Transverse colon (tissue), 4 donors: ENCODE measurements around the gene AVPR1B. TPM values are rescaled to one million over a fixed set of nuclear protein-coding genes. Genes with fewer than 3 reads are reported as not detected.

Experiments used
- DNase-seq: peaks from one replicate; pipeline ENCODE4 v3.0.0-alpha.2; 2019
- H3K27ac ChIP-seq, 4 donors: fragments of 200-600 bp; sonication (generic); 2 replicates each; pipeline ENCODE4 v1.5.1; 2016 to 2018; ENCODE audit warnings: inconsistent platforms in 4 of 4
- H3K27me3 ChIP-seq: fragments of 200-600 bp; sonication (generic); 2 replicates; pipeline ENCODE4 v1.5.1; 2017; ENCODE audit warnings: inconsistent platforms
- H3K36me3 ChIP-seq, 4 donors: fragments of 200-600 bp; sonication (generic); 2 replicates each; pipeline ENCODE4 v1.5.1; 2017 to 2019; ENCODE audit warnings: inconsistent platforms in 4 of 4
- H3K4me1 ChIP-seq, 4 donors: fragments of 200-600 bp; sonication (generic); 2 replicates each; pipeline ENCODE4 v1.5.1; 2017 to 2020; ENCODE audit warnings: inconsistent platforms in 4 of 4
- H3K4me3 ChIP-seq, 4 donors: fragments of 200-600 bp; sonication (generic); 1 replicate in 1 of 4; 2 replicates in 3 of 4; pipeline versions ENCODE4 v1.5.1 to v1.6.1; 2017 to 2019; ENCODE audit warnings: inconsistent platforms in 4 of 4
- H3K9me3 ChIP-seq, 2 donors: fragments of 200-600 bp; sonication (generic); 2 replicates each; pipeline ENCODE4 v1.5.1; 2017 to 2019; ENCODE audit warnings: inconsistent platforms in 2 of 2
- CTCF ChIP-seq, 5 experiments: fragments of 200-600 bp in 3 of 5; fragments of 450-650 bp in 2 of 5; sonication (generic) in 3 of 5; IDR thresholded peaks; 1 replicate in 2 of 5; 2 replicates in 3 of 5; pipeline ENCODE4 v1.5.1; 2016 to 2017; ENCODE audit warnings: antibody characterized with exemption in 5 of 5, inconsistent platforms in 3 of 5, mild to moderate bottlenecking in 2 of 5, moderate library complexity in 1 of 5
- EP300 ChIP-seq: sonication (generic); formaldehyde crosslinking; IDR thresholded peaks from one replicate; pipeline ENCODE4 v1.6.1; 2017; ENCODE audit warnings: antibody characterized with exemption, low read depth
- POLR2A ChIP-seq: fragments of 450-650 bp; IDR thresholded peaks from one replicate; pipeline ENCODE4 v1.6.1; 2016; ENCODE audit warnings: antibody characterized with exemption, mild to moderate bottlenecking, moderate library complexity
- POLR2AphosphoS5 ChIP-seq, 3 donors: sonication (generic); formaldehyde crosslinking; IDR thresholded peaks; one replicate each; pipeline ENCODE4 v1.6.1; 2016; ENCODE audit warnings: antibody characterized with exemption in 3 of 3
- WGBS, 2 donors: methylation state at CpG; one replicate each; pipeline ENCODE4 v1.1.5; 2018; ENCODE audit warnings: low coverage in 1 of 2; 5-methylcytosine and 5-hydroxymethylcytosine counted together
- in situ Hi-C, 4 donors: fragments of 200-750 bp; cut with MboI; loops; one replicate each; pipeline versions ENCODE4 v1.15.0 to v1.15.1; 2017; ENCODE audit warnings: low sequenced_read_pairs in 3 of 4, low pct_ligation_motif_present in 1 of 4, low pct_unique_long_range_greater_than_20kb in 1 of 4
- intact Hi-C: fragments of 100-400 bp; cut with DNase I; formaldehyde crosslinking; loops from one replicate; pipeline ENCODE4 v1.15.1; 2023; ENCODE audit warnings: low total_unique reads
- total RNA-seq, 4 donors: library from RNA; depleted of rRNA; stranded (reverse); fragments of >200 nt; gene quantifications; one replicate each; pipeline ENCODE4 v1.1.0, GENCODE V29; 2016

The AVPR1B gene
- total RNA-seq, 4 donors from 2014 or later, result 0.96 to 14.1 (median 1.6) TPM; not detected in 1

GRCh38 chr1:206122686-206123085, 5.5 kb upstream of the AVPR1B start:
- in situ Hi-C loops, result loop anchor here (25.0 kb wide), 2 partner anchors 135 to 335 kb away; partner anchors contain the start of gene RAB29 (in 4 of the 4)
- Histone ChIP-seq H3K4me3 (no peak overlapping the region), H3K27ac (no peak overlapping the region), H3K36me3 (no peaks in the 10 kb centered on the region), H3K4me1 (peaks cover 0 to 4% (median 3%) of the 10 kb centered on the region in 4 donors), H3K27me3 (peaks cover 31% of the 10 kb centered on the region), H3K9me3 (peaks cover 7 to 9% of the 10 kb centered on the region in 2 donors)
- intact Hi-C loops, result no loop called here
- DNase-seq, result no peak
- TF ChIP-seq EP300 (no peak), CTCF (IDR thresholded peaks at IDR 0.05) (no peak), POLR2AphosphoS5 (IDR thresholded peaks at IDR 0.05) (no peak), POLR2A (no peak)

- Histone ChIP-seq H3K9me3 (peaks cover 7 to 9% of the 10 kb centered on the region in 2 donors), H3K4me3 (no peak overlapping the region), H3K36me3 (no peaks in the 10 kb centered on the region), H3K4me1 (peaks cover 0 to 14% (median 11%) of the 10 kb centered on the region in 4 donors), H3K27me3 (peaks cover 43% of the 10 kb centered on the region), H3K27ac (no peak overlapping the region)
- in situ Hi-C loops (loop anchor here (25.0 kb wide), 2 partner anchors 134 to 334 kb away; partner anchors contain the start of gene RAB29 (in 4 of the 4)), intact Hi-C loops (no loop called here)
- no peak for DNase-seq
- WGBS, 2 donors, result 69 to 87% methylated on average over 1 of the region's 1 CpG
- TF ChIP-seq POLR2A (no peak), CTCF (IDR thresholded peaks at IDR 0.05) (no peak), EP300 (no peak), POLR2AphosphoS5 (IDR thresholded peaks at IDR 0.05) (no peak)
Measured at GRCh38 chr1:206121269-206121668, 4.1 kb upstream of the AVPR1B start.

- H3K27ac ChIP-seq, result no peak overlapping the region
- no peak overlapping the region for H3K4me3 ChIP-seq
- in situ Hi-C loops, result loop anchor here (25.0 kb wide), 2 partner anchors 133 to 333 kb away; partner anchors contain the start of gene RAB29 (in 4 of the 4)
- peaks cover 43% of the 10 kb centered on the region for H3K27me3 ChIP-seq
- no peaks in the 10 kb centered on the region for H3K36me3 ChIP-seq
- H3K4me1 ChIP-seq, result peaks cover 0 to 14% (median 11%) of the 10 kb centered on the region in 4 donors
- intact Hi-C loops, result no loop called here
- no peak for TF ChIP-seq POLR2A
- TF ChIP-seq CTCF (IDR thresholded peaks at IDR 0.05), result no peak
- TF ChIP-seq POLR2AphosphoS5 (IDR thresholded peaks at IDR 0.05), result no peak
- TF ChIP-seq EP300, result no peak
- peaks cover 7 to 9% of the 10 kb centered on the region in 2 donors for H3K9me3 ChIP-seq
- no peak for DNase-seq
Measured at GRCh38 chr1:206120406-206120805, 3.2 kb upstream of the AVPR1B start.

GRCh38 chr1:206116873-206117150, 376 bp downstream of the AVPR1B start:
- TF ChIP-seq EP300 (no peak), POLR2A (no peak), CTCF (IDR thresholded peaks at IDR 0.05) (no peak), POLR2AphosphoS5 (IDR thresholded peaks at IDR 0.05) (no peak)
- in situ Hi-C loops (loop anchor here (25.0 kb wide), 2 partner anchors 130 to 330 kb away; partner anchors contain the start of gene RAB29 (in 4 of the 4)), intact Hi-C loops (no loop called here)
- no peak for DNase-seq
- peaks cover 7 to 9% of the 10 kb centered on the region in 2 donors for H3K9me3 ChIP-seq
- H3K27me3 ChIP-seq, result peaks cover 43% of the 10 kb centered on the region
- H3K4me3 ChIP-seq, result peak overlapping the region in 2 of 4 donors; percentile 31 to 45
- H3K27ac ChIP-seq, result no peak overlapping the region
- H3K4me1 ChIP-seq, result peaks cover 0 to 17% (median 14%) of the 10 kb centered on the region in 4 donors
- no peaks in the 10 kb centered on the region for H3K36me3 ChIP-seq
- 38 to 44% methylated on average over 5 of the region's 5 CpGs for WGBS, 2 donors
